NCI-H146 treated with DMSO at 0.1 percent for 48 hours (cell line): ENCODE measurements around the gene PERM1.
"Not testable (repeated sequence)": the region's sequence is repeated elsewhere in the genome, so short reads cannot be mapped to it uniquely, and the experiment has no call there.

ENCODE experiments used
- DNase-seq: peaks from one replicate; lab custom pipeline; 2025; ENCODE audit not compliant: unreplicated experiment; lab: John Stamatoyannopoulos, UW

PERM1 gene

DNA sequence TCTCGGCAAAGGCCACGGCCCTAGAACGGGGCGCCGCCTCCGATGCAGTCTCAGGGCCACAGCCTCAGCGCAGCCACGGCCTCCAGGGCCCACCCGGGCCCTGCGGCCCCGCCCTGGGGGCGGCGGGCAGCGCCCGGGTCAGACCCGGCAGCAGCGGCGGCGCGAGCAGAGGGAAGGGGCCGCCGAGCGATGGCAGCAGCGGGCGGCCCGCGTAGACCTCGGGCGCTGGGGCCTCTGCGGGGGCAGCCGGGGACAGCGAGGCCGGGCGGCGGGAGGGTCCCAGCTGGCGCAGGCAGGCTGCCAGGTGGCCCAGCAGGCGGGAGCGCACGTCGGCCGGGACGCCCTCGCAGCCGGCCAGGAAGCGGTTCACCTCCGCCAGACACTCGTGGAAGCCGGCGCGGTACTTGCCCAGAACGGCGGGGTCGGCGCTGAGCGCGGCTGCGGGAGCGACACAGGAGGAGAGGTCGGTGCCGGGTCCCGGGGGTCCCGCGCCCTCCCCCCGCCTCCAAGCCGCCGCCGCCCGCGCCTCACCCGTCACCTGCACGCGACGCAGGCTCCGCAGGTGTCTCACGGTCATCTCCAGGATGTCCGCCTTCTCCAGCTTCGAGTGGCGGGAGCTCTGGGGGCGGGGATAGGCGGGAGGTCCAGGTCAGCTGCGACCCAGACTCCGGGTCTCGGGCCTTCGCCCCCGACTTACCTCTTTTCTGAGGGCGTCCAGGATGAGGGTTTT is 17.3 kb upstream of the PERM1 start:
- DNase-seq: no peak

DNA sequence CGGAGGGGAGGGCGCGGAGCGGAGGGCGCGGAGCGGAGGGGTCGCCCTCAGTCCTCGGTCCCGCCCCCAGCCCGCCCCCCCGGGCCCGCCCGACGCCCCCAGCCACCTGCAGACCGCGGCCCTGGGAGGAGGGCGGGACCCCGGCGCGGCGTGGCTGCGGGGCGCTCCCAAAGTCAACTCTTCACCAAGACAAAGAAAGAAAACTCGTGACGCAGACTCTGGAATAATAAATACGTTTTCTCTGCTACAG is 16.8 kb upstream of the PERM1 start:
- no peak for DNase-seq

DNA sequence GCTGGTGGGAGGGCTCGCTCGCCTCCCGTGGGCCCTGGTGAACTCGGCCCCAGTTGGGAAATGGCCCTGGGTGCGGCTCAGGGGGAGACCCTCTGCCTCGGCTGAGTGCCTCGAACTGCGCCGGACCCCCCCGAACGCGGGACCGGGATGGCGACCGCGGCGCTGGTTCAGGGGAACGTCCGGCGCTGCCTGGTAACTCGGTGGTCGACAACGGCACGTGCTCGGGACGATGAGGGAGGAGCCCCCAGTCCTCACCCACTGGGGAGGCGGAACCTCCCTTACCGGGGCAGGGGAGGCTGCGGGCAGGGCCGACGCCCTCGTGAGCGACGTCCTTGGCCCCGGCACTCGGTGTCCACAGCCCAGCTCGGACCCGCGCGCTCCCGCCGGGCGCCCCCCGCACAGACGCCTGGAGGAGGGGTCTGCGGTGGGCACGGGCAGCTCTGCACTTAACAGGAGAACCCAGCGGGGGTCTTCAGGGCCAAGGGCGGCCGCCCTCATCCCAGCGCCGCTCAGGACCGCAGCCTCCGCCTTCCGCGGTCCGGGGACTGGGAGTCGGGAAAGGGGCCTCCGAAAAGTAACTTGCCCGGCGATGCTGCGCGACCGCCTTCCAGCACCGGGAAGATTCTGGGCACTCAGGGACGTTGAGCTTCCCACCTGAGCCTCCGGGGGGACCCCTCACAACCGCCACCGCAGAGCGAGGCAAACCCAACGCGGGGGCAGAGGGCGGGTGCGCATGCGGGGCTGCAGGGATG is 16.3 kb upstream of the PERM1 start:
- no peak for DNase-seq

DNA sequence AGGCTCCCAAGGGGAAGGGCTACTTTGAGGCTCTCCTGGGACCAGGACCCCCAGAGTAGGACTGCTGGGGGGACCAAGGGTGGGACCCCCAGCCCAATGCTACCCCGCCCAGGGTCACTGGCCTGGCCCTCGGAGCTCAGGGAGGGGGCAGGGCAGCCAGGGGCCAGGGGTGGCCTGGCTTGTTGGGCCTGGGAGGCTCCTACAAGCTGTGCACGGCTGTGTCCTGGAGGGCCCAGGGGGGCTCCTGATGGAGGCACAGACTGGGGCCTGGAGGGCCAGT is 15.8 kb upstream of the PERM1 start:
- no peak for DNase-seq

DNA sequence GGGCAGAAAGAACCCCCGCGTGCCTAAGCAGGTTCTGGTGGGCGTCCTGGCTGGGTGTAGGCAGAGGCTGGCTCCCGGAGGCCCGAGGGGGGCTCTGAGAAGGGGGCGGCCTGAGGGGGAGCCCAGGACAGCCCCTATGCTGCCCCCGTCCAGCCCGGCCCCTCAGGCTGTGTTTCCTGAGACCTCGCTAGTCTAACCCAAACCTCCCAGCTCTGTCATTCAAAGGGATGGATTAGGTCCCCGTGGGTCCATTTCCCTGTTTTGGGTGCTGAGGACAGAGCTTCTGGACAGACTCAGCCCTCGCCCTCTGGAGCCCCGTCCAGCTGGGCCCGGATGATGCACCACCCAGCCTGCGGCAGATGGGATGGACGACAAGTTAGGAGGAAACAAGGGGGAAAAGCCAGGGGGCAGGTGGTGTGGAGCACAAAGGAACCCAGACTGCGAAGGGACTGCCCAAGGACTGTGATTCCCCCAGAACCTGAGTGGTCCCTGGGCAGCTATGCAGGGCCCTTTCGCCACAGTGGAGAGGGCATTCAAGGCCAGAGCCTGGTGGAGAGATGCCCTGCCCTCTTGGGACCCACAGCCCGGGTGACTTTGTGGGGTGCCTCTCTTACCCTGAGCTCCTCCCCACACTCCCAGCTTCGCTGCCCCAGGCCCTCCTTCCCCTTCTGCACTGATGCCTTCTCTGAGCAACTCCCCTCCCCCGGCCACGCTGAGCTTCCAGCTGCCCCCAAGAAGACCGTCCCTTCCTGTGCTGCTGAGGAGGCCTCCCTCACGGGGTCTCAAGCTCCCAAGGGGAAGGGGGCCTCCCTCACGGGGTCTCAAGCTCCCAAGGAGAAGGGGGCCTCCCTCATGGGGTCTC is 15.2 kb upstream of the PERM1 start:
- DNase-seq: no peak

DNA sequence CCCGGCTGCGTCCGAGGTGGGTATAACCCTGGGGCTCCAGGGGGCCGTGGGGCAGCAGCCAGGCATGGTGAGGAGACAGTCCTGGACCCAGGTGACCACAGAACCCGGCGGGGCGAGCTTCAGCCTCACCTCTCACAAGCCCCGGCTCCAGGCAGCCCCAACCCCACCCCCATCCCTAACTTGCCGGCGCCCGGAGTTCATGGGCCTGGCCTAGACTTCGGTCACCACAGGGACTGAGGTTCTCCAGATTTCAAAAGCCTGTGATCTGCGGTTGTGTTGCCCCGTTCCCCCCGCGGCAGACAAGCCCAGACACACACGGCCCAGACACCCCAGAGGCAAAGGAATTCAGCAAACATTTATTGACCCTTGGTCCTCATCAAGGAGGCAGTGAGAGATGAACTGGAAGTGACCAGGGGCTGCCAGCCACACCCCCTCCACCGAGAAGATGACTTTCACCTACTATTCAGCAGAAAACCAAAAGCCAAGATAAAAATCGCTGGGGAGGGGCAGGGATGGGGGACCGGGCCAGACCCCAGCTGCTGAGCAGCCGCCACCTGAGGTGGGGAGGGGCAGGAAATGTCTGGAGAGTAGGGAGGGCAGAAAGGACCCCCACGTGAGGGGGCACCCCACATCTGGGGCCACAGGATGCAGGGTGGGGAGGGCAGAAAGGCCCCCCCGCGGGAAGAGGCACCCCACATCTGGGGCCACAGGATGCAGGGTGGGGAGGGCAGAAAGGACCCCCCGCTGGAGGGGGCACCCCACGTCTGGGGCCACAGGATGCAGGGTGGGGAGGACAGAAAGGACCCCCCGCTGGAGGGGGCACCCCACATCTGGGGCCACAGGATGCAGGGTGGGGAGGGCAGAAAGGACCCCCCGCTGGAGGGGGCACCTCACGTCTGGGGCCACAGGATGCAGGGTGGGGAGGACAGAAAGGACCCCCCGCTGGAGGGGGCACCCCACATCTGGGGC is 14.1 kb upstream of the PERM1 start:
- no peak for DNase-seq

DNA sequence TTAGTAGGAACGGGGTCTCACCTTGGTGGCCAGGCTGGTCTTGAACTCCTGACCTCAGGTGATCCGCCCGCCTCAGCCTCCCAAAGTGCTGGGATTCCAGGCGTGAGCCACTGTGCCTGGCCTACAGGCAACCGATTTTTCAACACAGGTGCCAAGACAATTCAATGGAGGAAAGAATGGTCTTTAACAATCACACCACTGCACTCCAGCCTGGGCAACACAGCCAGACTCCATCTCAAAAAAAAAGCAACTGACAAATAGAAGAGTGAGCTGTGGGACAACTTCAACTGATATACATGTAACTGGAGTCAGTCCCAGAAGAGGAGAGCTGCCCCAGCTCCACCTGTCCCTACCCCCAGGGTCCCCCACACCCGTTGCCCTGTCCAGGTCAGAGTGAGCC is 12.7 kb upstream of the PERM1 start:
- not testable (repeated sequence) for DNase-seq

DNA sequence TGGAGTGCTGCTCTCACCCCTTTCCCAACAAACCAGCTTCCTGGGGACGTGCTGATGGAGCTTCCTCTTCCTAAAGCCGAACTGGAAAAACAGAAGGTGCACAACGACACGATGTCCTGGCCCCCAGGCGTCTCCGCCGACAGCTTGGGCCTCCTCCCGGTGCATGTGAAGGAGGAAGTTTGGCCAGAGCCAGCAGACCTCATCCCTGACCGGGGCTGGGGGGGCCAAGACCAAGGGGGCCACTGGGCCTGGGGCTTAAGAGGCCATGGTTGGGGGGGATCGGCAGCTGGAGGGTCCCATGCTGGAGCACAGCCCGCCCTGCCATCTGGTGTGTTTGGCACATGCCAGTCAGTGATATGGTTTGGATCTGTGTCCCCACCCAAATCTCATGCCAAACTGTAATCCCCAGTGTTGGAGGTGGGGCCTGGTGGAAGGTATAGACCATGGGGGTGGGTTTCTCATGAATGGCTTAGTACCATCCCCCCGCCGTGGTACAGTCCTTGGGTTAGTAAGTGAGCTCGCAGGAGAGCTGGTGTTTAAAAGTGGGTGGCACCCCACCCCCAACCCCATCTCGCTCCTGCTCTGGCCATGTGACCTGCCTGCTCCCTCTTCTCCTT is 11.6 kb upstream of the PERM1 start:
- DNase-seq: no peak

DNA sequence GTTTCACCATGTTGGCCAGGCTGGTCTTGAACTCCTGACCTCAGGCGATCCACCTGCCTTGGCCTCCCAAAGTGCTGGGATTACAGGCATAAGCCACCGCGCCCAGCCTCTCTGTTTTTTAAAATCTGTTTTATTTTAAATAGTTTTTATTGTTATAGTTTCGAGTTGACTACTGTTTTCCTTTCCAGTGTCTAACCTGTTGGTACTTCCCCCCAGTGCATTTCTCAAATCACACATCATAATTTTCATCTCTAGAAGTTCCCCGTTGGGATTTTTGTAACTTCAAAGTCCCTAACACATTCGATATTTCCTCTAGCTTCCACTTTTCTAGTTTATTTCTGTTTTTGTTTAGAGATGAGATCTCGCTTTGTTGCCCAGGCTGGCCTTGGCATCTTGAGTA is 10.5 kb upstream of the PERM1 start:
- DNase-seq: no peak

DNA sequence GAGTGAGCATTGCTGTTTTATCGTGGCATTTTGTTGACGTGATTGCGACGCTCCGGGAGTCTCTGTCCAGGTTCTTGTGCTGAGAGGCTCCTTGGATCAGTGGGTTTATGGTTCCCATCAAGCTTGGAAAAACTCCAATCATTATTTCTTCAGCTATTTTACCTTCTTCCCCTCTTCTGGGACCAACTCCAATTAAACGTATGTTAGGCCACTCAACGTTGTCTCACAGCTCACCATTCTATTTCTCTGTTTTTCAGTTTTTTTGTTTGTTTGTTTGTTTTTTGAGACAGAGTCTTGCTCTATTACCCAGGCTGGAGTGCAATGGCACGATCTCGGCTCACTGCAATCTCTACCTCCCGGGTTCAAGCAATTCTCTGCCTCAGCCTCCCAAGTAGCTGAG is 10.0 kb upstream of the PERM1 start:
- DNase-seq: no peak

DNA sequence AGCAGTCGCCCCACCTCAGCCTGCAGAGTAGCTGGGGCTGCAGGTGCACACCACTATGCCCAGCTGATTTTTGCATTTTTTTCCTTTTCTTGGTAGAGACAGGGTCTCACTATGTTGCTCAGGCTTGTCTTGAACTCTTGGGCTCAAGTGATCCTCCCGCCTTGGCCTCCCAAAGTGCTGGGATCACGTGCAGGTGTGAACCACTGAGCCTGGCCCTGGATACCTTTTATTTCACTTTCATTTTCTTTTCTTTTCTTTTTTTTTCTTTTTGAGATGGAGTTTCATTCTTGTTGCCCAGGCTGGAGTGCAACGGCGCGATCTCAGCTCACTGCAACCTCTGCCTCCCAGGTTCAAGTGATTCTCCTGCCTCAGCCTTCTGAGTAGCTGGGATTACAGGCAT is 9.4 kb upstream of the PERM1 start:
- not testable (repeated sequence) for DNase-seq

DNA sequence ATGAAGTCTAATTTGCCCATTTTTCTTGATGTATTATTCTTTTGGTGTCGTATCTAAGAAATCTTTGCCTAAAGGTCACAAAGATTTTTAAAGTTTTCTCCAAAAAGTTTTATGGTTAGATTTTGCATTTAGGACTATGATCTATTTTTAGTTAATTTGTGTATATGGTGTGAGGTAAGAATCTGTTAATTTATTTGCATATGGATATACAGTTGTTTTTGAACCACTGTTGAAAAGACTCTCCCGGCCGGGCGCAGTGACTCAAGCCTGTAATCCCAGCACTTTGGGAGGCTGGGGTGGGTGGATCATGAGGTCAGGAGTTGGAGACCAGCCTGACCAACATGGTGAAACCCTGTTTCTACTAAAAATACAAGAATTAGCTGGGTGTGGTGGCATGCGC is 6.2 kb upstream of the PERM1 start:
- not testable (repeated sequence) for DNase-seq

DNA sequence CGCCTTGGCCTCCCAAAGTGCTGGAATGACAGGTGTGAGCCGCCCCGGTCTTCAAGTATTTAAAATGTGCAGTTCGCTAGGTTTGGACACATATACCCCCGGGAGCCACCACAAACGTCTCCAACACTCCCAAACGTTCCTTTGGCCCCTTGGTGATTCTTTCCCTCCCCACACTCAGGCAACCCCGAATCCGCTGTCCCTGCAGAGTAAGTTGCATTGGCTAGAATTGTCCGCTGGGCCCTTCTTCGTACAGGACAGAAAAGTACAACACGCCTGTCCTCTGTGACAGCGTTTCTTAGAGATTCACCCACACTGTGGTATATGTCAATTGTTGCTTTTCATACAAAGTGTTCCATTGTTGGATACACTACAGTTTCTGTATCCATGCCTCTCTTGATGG is 3.2 kb upstream of the PERM1 start:
- no peak for DNase-seq

DNA sequence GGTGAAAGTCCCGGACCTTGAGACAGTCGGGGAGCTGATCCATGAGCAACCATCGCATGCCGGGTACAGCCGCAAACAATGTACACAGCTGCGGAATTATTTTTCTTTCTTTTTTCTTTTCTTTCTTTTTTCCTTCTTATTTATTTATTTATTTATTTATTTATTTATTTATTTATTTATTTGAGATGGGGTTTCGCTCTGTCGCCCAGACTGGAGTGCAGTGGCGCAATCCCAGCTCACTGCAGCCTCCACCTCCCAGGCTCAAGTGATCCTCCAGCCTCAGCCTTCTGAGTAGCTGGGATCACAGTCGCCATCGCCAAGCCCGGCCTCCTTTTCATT is 2.6 kb upstream of the PERM1 start:
- DNase-seq: no peak

DNA sequence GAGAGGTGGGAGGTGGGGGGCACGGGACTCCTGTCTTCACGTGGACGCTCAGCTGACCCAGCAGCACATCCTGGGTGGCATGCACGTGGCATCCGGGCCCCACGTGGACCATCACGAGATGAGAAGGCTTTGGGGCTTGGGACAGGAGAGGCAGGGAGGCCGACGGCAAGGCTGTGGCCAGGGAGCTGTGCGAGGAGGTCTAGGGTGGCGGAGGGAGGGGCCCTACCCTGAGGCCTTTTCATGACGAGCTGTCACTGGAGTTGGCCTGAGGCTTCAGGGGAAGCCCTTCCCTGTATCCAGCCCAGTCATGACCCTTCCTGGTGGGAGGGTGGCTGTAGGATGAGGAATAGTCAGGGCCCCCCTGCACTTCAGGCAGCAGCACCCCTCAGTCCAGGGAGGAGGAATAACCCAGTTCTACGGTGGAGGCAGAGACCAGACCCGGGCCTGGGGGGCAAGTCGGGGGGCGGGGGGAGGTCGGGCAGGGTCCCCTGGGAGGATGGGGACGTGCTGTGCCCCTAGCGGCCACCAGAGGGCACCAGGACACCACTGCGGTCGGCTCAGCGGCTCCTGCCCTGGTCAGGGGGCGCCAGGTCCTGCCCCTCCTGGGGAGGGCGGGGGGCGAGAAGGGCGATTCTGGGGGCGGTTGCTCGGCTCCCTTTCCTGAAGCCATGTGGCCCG is 2.0 kb upstream of the PERM1 start:
- no peak for DNase-seq

DNA sequence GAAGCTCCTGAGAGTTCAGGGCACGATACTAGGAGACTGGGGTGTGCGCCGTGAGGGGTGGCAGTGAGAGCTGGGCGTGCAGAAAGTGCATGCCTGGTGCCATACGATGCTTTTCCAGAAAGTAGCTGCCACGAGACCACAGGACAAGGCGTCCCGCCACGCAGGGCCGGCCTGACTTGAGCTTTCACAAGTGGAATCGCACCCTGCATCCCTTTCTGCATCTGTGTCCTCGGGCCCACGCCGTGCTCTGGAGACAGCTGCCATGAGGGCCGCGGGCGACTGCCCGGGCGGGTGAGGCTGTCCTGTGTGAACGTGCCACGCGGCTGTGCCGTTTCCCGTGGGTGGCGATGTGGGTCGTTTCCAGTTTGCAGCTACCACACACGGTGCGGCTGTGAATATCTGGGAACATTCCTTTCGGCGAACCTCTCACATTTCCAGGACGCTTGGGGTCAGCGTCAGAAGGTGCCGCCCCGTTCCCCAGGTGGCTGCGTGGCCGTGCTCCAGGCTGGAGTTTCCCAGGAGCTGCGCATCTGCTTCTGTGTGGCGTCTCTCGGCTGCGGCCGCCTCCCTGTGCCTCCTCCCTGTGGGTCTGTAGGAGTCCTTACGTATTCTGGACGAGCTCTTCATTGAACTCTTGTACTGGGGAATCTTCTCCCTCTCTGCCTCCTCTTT is 1.0 kb upstream of the PERM1 start:
- DNase-seq: no peak

DNA sequence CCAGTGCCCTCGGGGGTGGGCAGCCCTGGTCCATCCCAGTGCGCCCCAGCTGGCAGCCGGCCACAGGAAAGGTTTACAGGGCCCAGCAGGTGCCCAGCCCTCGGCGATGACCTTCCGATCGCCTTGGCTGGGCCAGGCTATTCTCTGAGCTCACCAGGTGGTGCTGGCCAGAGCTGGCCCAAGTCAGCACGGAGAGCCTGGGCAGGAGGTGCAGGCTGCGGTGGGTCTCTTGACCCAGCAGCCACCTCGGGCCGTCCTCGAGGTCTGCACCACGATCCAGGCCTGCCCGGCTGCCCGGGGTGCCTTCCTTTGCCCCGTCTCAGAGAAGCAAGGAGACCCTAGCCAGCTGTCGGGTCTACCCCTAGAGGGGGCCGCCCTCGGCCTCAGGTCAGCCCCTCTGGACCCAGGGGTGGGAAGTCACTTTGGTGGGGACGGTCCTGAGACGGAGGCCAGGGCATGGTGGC is 370 bp downstream of the PERM1 start:
- no peak for DNase-seq

DNA sequence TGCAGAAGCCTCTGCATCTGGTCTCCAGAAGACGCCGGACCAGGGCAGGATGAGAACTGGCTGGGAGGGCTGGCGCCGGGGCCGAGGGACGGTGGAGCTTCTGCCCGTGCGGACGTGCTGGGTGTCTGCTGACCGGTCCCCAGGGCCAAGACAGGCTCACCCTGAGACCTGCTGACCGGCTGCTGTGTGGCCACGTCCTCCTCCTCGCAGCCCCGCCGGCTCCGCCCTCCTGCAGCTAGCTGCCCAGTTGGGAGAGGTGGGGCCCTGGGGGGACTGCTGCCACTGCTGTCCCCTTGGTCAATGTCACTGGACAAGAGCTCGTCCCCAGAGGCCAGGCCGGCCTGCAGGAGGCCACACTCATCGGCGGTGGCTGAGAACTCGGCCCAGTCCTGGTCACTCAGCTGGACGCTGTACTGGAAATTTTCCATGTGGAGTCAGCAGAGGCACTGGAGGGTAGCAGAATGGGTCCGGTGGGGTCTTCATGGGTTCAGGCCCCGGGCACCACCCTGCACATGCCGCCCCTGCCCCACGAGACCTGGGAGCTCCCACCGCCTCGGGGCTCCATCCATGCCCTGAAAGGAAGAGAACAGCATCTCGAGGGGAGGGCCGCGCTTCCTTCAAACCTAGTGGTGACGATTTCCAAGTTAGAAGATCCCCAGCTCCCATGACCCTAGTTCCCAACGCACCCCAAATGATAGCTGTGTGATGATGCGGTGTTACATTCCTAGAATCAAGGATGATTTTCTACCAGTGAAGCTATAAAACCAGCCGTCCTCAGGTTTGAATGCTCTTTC is 1.1 kb downstream of the PERM1 start:
- DNase-seq: no peak

DNA sequence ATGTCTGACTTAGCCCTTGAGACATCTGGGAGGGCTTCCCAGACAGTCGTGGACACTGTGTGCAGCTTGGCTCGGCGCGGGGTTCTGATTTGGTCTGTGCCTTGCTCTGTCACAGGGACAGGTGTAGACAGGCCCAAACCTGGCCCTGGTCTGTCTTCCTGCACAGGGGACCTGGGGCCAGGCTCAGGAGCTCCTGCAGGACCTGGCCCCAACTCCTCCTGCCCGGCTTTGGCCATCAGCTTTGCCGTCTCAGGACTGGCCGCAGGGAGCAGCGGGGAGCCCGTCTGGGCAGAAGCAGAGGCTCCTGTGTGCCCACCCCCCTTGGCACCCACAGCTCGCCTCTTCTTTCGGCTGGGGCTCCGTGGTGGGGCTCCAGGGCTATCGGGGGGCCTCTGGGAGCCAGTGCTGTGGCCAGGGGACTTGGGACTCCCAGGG is 1.7 kb downstream of the PERM1 start:
- no peak for DNase-seq
